ENCODE measurements around the gene GPC5.

DNA sequence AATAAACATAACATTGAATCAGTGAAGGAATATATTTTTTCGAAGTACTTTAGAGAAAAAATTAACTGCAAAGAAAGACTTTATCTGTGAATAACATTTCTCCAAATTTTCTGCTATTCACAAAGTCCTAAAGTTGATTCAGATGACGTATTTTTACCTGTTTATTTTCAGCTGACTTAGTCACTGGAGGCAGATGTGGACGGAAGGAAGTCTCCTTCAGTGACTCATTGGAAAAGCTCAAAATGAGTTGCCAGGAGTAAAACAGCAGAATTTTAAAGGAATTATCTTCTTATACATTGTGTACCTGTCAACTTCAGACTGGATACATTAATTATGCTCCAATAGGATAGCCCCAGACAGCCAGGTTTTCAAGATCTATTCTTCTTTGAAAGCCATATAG, 1148.8 kb downstream of the GPC5 start:
- TF ChIP-seq, protein P1, sequence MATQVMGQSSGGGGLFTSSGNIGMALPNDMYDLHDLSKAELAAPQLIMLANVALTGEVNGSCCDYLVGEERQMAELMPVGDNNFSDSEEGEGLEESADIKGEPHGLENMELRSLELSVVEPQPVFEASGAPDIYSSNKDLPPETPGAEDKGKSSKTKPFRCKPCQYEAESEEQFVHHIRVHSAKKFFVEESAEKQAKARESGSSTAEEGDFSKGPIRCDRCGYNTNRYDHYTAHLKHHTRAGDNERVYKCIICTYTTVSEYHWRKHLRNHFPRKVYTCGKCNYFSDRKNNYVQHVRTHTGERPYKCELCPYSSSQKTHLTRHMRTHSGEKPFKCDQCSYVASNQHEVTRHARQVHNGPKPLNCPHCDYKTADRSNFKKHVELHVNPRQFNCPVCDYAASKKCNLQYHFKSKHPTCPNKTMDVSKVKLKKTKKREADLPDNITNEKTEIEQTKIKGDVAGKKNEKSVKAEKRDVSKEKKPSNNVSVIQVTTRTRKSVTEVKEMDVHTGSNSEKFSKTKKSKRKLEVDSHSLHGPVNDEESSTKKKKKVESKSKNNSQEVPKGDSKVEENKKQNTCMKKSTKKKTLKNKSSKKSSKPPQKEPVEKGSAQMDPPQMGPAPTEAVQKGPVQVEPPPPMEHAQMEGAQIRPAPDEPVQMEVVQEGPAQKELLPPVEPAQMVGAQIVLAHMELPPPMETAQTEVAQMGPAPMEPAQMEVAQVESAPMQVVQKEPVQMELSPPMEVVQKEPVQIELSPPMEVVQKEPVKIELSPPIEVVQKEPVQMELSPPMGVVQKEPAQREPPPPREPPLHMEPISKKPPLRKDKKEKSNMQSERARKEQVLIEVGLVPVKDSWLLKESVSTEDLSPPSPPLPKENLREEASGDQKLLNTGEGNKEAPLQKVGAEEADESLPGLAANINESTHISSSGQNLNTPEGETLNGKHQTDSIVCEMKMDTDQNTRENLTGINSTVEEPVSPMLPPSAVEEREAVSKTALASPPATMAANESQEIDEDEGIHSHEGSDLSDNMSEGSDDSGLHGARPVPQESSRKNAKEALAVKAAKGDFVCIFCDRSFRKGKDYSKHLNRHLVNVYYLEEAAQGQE (IDR thresholded peaks at IDR 0.05; ENCODE audit: insufficient read depth in 1 of 2, low read depth in 2 of 2, low read length in 2 of 2), result no peak
- TF ChIP-seq POLR2AphosphoS5 (IDR thresholded peaks at IDR 0.05; ENCODE audit: low read depth, low read length) (no peak), SIN3A (IDR thresholded peaks at IDR 0.05; ENCODE audit: borderline replicate concordance, insufficient read depth, low read length) (no peak)

Measured in PFSK-1 (cell line).